Epithelial cell of prostate (primary cell): ENCODE data around the gene EVPLL.
"Not testable (repeated sequence)": the region's sequence is repeated elsewhere in the genome, so short reads cannot be mapped to it uniquely, and the experiment has no call there.

Experiments
- DNase-seq: peaks from one replicate; pipeline ENCODE4 v3.0.0-alpha.2; 2011; ENCODE audit warnings: low read depth, low spot score
- H3K27ac ChIP-seq: fragments of 450-650 bp; 2 replicates; pipeline ENCODE4 v1.5.1; 2017; ENCODE audit warnings: mild to moderate bottlenecking

Gene EVPLL

GRCh38 chr17:18378614-18379013 lies 1.0 kb downstream of the EVPLL start:
- H3K27ac ChIP-seq, DNase-seq: not testable (repeated sequence)

GRCh38 chr17:18379246-18380146 lies 1.9 kb downstream of the EVPLL start:
- H3K27ac ChIP-seq, result no peak overlapping the region
- DNase-seq, result no peak

- DNase-seq, result no peak
- no peak overlapping the region for H3K27ac ChIP-seq
Observed at GRCh38 chr17:18380471-18381157, 3.0 kb downstream of the EVPLL start.

GRCh38 chr17:18381158-18381952 lies 3.8 kb downstream of the EVPLL start:
- DNase-seq, result no peak
- H3K27ac ChIP-seq, result no peak overlapping the region

GRCh38 chr17:18381953-18382245 lies 4.3 kb downstream of the EVPLL start:
- no peak overlapping the region for H3K27ac ChIP-seq
- DNase-seq, result no peak

GRCh38 chr17:18382441-18383078 lies 5.0 kb downstream of the EVPLL start:
- no peak for DNase-seq
- H3K27ac ChIP-seq, result no peak overlapping the region

- DNase-seq, H3K27ac ChIP-seq: not testable (repeated sequence)
Observed at GRCh38 chr17:18383079-18383481, 5.5 kb downstream of the EVPLL start.

- not testable (repeated sequence) for DNase-seq, H3K27ac ChIP-seq
Observed at GRCh38 chr17:18384271-18384670, 6.7 kb downstream of the EVPLL start.

- DNase-seq, H3K27ac ChIP-seq: not testable (repeated sequence)
Observed at GRCh38 chr17:18387583-18387982, 10.0 kb downstream of the EVPLL start.

GRCh38 chr17:18388266-18388665 lies 10.7 kb downstream of the EVPLL start:
- DNase-seq, H3K27ac ChIP-seq: not testable (repeated sequence)

GRCh38 chr17:18388728-18389127 lies 11.2 kb downstream of the EVPLL start:
- H3K27ac ChIP-seq, DNase-seq: not testable (repeated sequence)

- not testable (repeated sequence) for DNase-seq
Observed at GRCh38 chr17:18401872-18402590, 24.5 kb downstream of the EVPLL start.

GRCh38 chr17:18403166-18403565 lies 25.6 kb downstream of the EVPLL start:
- not testable (repeated sequence) for H3K27ac ChIP-seq, DNase-seq

More at GRCh38 chr17:18401872-18402590, 24.5 kb downstream of the EVPLL start:
- not testable (repeated sequence) for H3K27ac ChIP-seq

- DNase-seq, H3K27ac ChIP-seq: not testable (repeated sequence)
Observed at GRCh38 chr17:18403604-18404003, 26.0 kb downstream of the EVPLL start.

GRCh38 chr17:18408906-18409305 lies 31.3 kb downstream of the EVPLL start:
- DNase-seq, result not testable (repeated sequence)
- peak overlapping the region; percentile 9 for H3K27ac ChIP-seq

GRCh38 chr17:18409321-18409720 lies 31.7 kb downstream of the EVPLL start:
- DNase-seq, result not testable (repeated sequence)
- peak overlapping the region; percentile 9 for H3K27ac ChIP-seq

GRCh38 chr17:18410736-18411135 lies 33.2 kb downstream of the EVPLL start:
- not testable (repeated sequence) for H3K27ac ChIP-seq

GRCh38 chr17:18411377-18411864 lies 33.8 kb downstream of the EVPLL start:
- peak overlapping the region; percentile 64 for H3K27ac ChIP-seq

More at GRCh38 chr17:18410736-18411135, 33.2 kb downstream of the EVPLL start:
- DNase-seq, result not testable (repeated sequence)

GRCh38 chr17:18412001-18412538 lies 34.5 kb downstream of the EVPLL start:
- not testable (repeated sequence) for DNase-seq
- peak overlapping the region; percentile 64 for H3K27ac ChIP-seq

More at GRCh38 chr17:18411377-18411864, 33.8 kb downstream of the EVPLL start:
- not testable (repeated sequence) for DNase-seq
